Measurements from ENCODE around the gene MAU2.
A peak's percentile ranks its signal among the peaks of the same experiment; 100 is the strongest.

- peak; percentile 82 for TF ChIP-seq TAF1 (IDR thresholded peaks at IDR 0.05; ENCODE audit: borderline replicate concordance, low read depth, low read length)
- no peak for TF ChIP-seq SPI1 (IDR thresholded peaks at IDR 0.05; ENCODE audit: borderline replicate concordance, insufficient read depth, low read depth, low read length)
- peak; percentile 58; the same call in 1 of the 2 replicates for TF ChIP-seq ZNF687 (IDR thresholded peaks at IDR 0.05)
- TF ChIP-seq CREB1 (IDR thresholded peaks at IDR 0.05; ENCODE audit: low read depth), result peak; percentile 80
- no peak for TF ChIP-seq HDAC6 (IDR thresholded peaks at IDR 0.05; ENCODE audit: unreplicated experiment)
These were observed at the start of gene MAU2, which contains the start of gene SUGP1 for GRCh38 chr19:19320361-19321140.
